ENCODE data around the gene CD9. TPM values are rescaled to one million over a fixed set of nuclear protein-coding genes. Genes with fewer than 3 reads are reported as not detected.

The CD9 gene
- total and polyA plus RNA-seq, 2 donors (not counting 3 experiments of a cell fraction or from before 2014, with no cell fraction given): 379 to 1,225 TPM

DNA sequence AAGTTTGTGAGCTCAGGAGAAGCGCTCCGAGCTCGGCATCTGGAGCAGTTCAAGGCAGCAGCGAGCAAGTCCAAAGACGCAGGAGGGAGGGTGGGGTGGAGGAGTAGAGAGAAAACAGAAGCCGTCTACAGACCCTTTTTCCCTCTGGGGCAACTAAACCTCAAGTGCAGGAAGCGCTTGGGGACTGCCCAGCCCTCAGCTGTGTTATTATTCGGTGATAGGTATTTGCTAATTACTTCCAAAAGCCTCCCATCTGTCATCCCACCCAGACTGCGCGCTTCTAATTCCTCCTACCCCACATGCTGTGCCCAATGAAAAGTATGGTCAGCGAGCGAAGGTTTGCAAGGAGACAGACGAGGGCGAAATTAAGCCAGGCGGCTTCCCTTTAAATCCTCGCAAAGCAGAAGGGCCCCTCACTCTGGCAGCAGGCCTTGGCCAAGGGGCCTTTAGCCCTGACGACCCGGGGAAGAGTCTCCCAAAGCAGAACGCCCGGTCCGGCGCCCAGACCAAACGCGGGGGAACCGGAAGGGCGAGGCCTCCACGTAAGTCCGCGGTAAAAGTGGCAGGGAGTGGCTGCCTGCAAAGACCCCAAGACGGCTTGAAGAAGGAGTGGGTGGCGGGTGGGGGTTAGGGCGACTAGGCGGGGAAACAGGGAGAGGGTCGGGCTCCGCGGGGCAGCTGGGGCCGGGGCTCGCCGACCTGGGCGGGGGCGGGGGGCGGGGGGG lies 507 bp upstream of the CD9 start:
- no peaks in the 10 kb centered on the region for H4K20me1 ChIP-seq (replicated peaks; ENCODE audit: control insufficient read depth, extremely low read depth, insufficient read depth, low read length)
- H3K9me1 ChIP-seq (replicated peaks; ENCODE audit: control insufficient read depth, extremely low read depth, insufficient read depth, low read length): no peaks in the 10 kb centered on the region
- peak; percentile 70 for DNase-seq (ENCODE audit: low read depth, low spot score)
- dilution Hi-C loops (cut with MboI; ENCODE audit: extremely low pct_ligation_motif_present, low sequenced_read_pairs) (no loop called here), intact Hi-C loops (cut with micrococcal nuclease) (no loop called here)
- H3K36me3 ChIP-seq (ENCODE audit: control insufficient read depth in 2 of 2, extremely low read depth in 1 of 2, insufficient read depth in 2 of 2, low read length in 2 of 2): no peaks in the 10 kb centered on the region
- FAIRE-seq: peak; percentile 4
- ChIA-PET POLR2A (interaction anchor here (0.5 kb wide), 1 partner anchor 170 kb away, joined by 3 read pairs; no protein-coding TSS in a partner anchor), CTCF (interaction anchor here (1.0 to 4.1 kb wide), 4 partner anchors 15 to 84 kb away, joined by 4 to 31 read pairs (median 19); no protein-coding TSS in a partner anchor)
- peaks cover 45% of the 10 kb centered on the region for H3K79me2 ChIP-seq (ENCODE audit: control insufficient read depth, insufficient read depth, low read length)
- no peaks in the 10 kb centered on the region for H3K27me3 ChIP-seq (ENCODE audit: control insufficient read depth in 2 of 2, insufficient read depth in 2 of 2, low read length in 2 of 2)
- H3K4me3 ChIP-seq (replicated peaks in 1 of 3; ENCODE audit: insufficient read depth in 1 of 3, low read depth in 1 of 3, low read length in 3 of 3): peak overlapping the region; percentile 2 to 85 (median 45)
- BruUV-seq (replicated peaks): TSS peak; percentile 56
- peak overlapping the region; percentile 66 for H3K27ac ChIP-seq (ENCODE audit: insufficient read depth, low read depth, low read length)
- TF ChIP-seq POLR2A (IDR thresholded peaks at IDR 0.05; ENCODE audit: low read depth, low read length): peak; percentile 67
- no peak for TF ChIP-seq EZH2 (IDR thresholded peaks at IDR 0.05; ENCODE audit: borderline replicate concordance, low read depth, low read length, severe bottlenecking)
- peak overlapping the region; percentile 37 for H2AFZ ChIP-seq (ENCODE audit: low read depth, low read length)
- peaks cover 52% of the 10 kb centered on the region for H3K4me1 ChIP-seq (ENCODE audit: control insufficient read depth, extremely low read depth, insufficient read depth, low read length)
- H3K4me2 ChIP-seq (ENCODE audit: insufficient read depth, low read length): peak overlapping the region; percentile 73
- H3K9me3 ChIP-seq (replicated peaks; ENCODE audit: control insufficient read depth, insufficient read depth, low read length): no peaks in the 10 kb centered on the region
- peak overlapping the region; percentile 67 for H3K9ac ChIP-seq (replicated peaks; ENCODE audit: extremely low read depth, insufficient read depth, low read length)

DNA sequence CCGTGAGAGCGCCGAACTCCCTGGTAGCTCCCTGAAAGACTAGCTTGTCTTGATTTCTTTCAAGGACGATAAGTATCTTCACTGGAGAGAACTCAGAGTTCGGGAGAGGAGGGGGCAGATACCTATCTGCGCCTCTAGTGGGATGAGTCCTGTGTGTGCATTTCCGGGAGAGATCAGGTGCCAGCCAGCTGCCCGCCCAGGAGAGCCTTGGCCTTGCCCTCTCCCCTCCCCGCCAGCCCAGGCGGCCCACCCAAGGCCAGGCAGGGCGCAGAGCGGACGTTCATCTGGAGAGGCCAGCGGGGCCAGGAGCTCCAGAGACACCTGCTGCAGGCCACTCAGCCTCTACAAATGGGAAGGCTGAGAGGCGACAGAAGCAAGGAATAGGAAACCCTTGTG lies 1.0 kb downstream of the CD9 start:
- Histone ChIP-seq H4K20me1 (replicated peaks; ENCODE audit: control insufficient read depth, extremely low read depth, insufficient read depth, low read length) (no peaks in the 10 kb centered on the region), H3K4me3 (replicated peaks in 1 of 3; ENCODE audit: insufficient read depth in 1 of 3, low read depth in 1 of 3, low read length in 3 of 3) (peak overlapping the region; percentile 85 to 86 (median 86)), H3K9me1 (replicated peaks; ENCODE audit: control insufficient read depth, extremely low read depth, insufficient read depth, low read length) (no peaks in the 10 kb centered on the region), H3K27me3 (ENCODE audit: control insufficient read depth in 2 of 2, insufficient read depth in 2 of 2, low read length in 2 of 2) (no peaks in the 10 kb centered on the region), H3K9ac (replicated peaks; ENCODE audit: extremely low read depth, insufficient read depth, low read length) (peak overlapping the region; percentile 93), H3K9me3 (replicated peaks; ENCODE audit: control insufficient read depth, insufficient read depth, low read length) (no peaks in the 10 kb centered on the region), H3K36me3 (ENCODE audit: control insufficient read depth in 2 of 2, extremely low read depth in 1 of 2, insufficient read depth in 2 of 2, low read length in 2 of 2) (no peaks in the 10 kb centered on the region), H3K79me2 (ENCODE audit: control insufficient read depth, insufficient read depth, low read length) (peaks cover 60% of the 10 kb centered on the region), H3K27ac (ENCODE audit: insufficient read depth, low read depth, low read length) (peak overlapping the region; percentile 85), H3K4me1 (ENCODE audit: control insufficient read depth, extremely low read depth, insufficient read depth, low read length) (peaks cover 59% of the 10 kb centered on the region), H2AFZ (ENCODE audit: low read depth, low read length) (no peak overlapping the region), H3K4me2 (ENCODE audit: insufficient read depth, low read length) (peak overlapping the region; percentile 92)
- ChIA-PET CTCF (interaction anchor here (0.7 to 4.1 kb wide), 15 partner anchors 13 to 134 kb away, joined by 3 to 31 read pairs (median 4); no protein-coding TSS in a partner anchor), POLR2A (interaction anchor here (0.7 to 1.2 kb wide), 2 partner anchors 78 to 79 kb away, joined by 3 to 5 read pairs; no protein-coding TSS in a partner anchor)
- dilution Hi-C loops (cut with MboI; ENCODE audit: extremely low pct_ligation_motif_present, low sequenced_read_pairs) (no loop called here), intact Hi-C loops (cut with micrococcal nuclease) (no loop called here)
- DNase-seq (ENCODE audit: low read depth, low spot score) (no peak), FAIRE-seq (no peak)
- TF ChIP-seq POLR2A (IDR thresholded peaks at IDR 0.05; ENCODE audit: low read depth, low read length): no peak
- TF ChIP-seq GATA2 (IDR thresholded peaks at IDR 0.05; ENCODE audit: insufficient read depth, insufficient read length, low read depth, low read length): peak; percentile 34
- BruUV-seq (replicated peaks): no TSS peak
